Erythroblast (primary cell): ENCODE measurements around the gene MLST8.

Experiments used
- GATA1 ChIP-seq: IDR thresholded peaks from 2 replicates; pipeline ENCODE4 v1.6.1; 2011; ENCODE audit warnings: low read depth, mild to moderate bottlenecking, control low read depth, low read length, moderate library complexity
- POLR2A ChIP-seq: IDR thresholded peaks from 2 replicates; pipeline ENCODE4 v1.6.1; 2011; ENCODE audit warnings: mild to moderate bottlenecking, low read length

DNA sequence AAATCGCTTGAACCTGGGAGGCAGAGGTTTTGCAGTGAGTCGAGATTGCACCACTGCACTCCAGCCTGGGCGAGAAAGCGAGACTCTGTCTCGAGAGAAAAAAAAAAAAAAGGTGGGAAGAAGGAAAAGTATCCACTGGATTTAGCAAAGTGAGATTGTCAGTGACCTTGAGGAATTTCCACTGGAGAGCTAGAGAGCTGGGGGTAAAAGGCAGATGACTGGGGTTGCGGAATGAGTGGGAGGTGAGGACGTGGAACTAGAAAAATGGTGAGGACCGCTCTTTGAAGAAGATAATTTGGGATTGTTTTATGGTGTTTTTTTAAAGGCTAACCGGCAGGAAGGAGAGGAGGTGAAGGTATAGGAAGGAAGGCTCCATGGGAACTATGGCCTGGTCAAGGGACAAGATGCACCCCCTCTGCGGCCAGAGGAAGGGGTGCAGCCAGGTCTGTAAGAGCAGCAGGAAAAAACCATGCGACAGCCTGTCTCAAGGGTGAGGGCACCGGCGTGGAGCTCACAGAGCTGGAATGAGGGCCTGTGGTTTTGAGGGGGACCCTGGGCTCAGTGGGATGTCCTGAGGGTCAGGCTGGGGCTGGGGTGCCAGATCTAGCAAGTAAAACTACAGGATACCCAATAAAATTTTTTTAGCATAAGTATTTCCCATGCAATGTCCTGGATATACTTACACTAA lies 694 bp upstream of the MLST8 start:
- no peak for TF ChIP-seq POLR2A
- TF ChIP-seq GATA1, result no peak
